Neuronal stem cell (in vitro differentiated cells): Measurements from ENCODE around the gene SND1.
A peak's percentile ranks its signal among the peaks of the same experiment; 100 is the strongest.

ENCODE experiments used
- DNase-seq: peaks from one replicate; pipeline ENCODE4 v3.0.0-alpha.2; 2013; ENCODE audit warnings: low spot score
- H2AFZ ChIP-seq: one replicate; pipeline ENCODE4 v1.6.1; 2013; ENCODE audit warnings: mild to moderate bottlenecking, low read length, inconsistent platforms
- H2AK5ac ChIP-seq: 2 replicates; pipeline ENCODE4 v1.6.1; 2013; ENCODE audit warnings: low read depth, mild to moderate bottlenecking, inconsistent platforms, low read length, moderate library complexity, mixed read lengths
- H2BK120ac ChIP-seq: 2 replicates; pipeline ENCODE4 v1.6.1; 2013; ENCODE audit warnings: low read depth, mild to moderate bottlenecking, inconsistent platforms, low read length, moderate library complexity, mixed read lengths
- H2BK12ac ChIP-seq: one replicate; pipeline ENCODE4 v1.6.1; 2013; ENCODE audit warnings: low read length, inconsistent platforms
- H2BK15ac ChIP-seq: 2 replicates; pipeline ENCODE4 v1.6.1; 2013; ENCODE audit warnings: mild to moderate bottlenecking, low read length, inconsistent platforms, mixed read lengths
- H2BK5ac ChIP-seq: one replicate; pipeline ENCODE4 v1.6.1; 2013; ENCODE audit warnings: inconsistent platforms, mild to moderate bottlenecking, low read length, moderate library complexity
- H3K14ac ChIP-seq: one replicate; pipeline ENCODE4 v1.6.1; 2013; ENCODE audit warnings: low read length, inconsistent platforms
- H3K18ac ChIP-seq: 2 replicates; pipeline ENCODE4 v1.6.1; 2013; ENCODE audit warnings: low read length, inconsistent platforms
- H3K23ac ChIP-seq: 2 replicates; pipeline ENCODE4 v1.6.1; 2013; ENCODE audit warnings: low read depth, mild to moderate bottlenecking, mixed read lengths, low read length, inconsistent platforms; ENCODE audit not compliant: poor library complexity
- H3K27ac ChIP-seq: replicated peaks from 3 replicates; pipeline ENCODE4 v1.5.1; 2013; ENCODE audit warnings: low read length, inconsistent platforms
- H3K27me3 ChIP-seq, 3 experiments: 2 replicates each; pipeline ENCODE4 v1.6.1; 2013; ENCODE audit warnings: low read length in 3 of 3, mild to moderate bottlenecking in 2 of 3, inconsistent platforms in 1 of 3, low read depth in 1 of 3, mixed read lengths in 1 of 3, moderate library complexity in 1 of 3; ENCODE audit not compliant: control insufficient read depth in 3 of 3, insufficient read depth in 3 of 3
- H3K36me3 ChIP-seq, 2 donors: replicated peaks in 1 of 2; 2 replicates each; pipeline ENCODE4 v1.6.1; 2013; ENCODE audit warnings: low read length in 2 of 2; ENCODE audit not compliant: control insufficient read depth in 2 of 2, insufficient read depth in 2 of 2
- H3K4ac ChIP-seq: 2 replicates; pipeline ENCODE4 v1.6.1; 2013; ENCODE audit warnings: inconsistent platforms, mild to moderate bottlenecking, low read length, moderate library complexity
- H3K4me1 ChIP-seq, 2 donors: 1 replicate in 1 of 2; 2 replicates in 1 of 2; pipeline ENCODE4 v1.6.1; 2013; ENCODE audit warnings: low read length in 2 of 2, low read depth in 1 of 2; ENCODE audit not compliant: control insufficient read depth in 2 of 2, insufficient read depth in 1 of 2
- H3K4me2 ChIP-seq: one replicate; pipeline ENCODE4 v1.6.1; 2013; ENCODE audit warnings: mild to moderate bottlenecking, low read length, inconsistent platforms; ENCODE audit not compliant: insufficient read depth, poor library complexity, severe bottlenecking
- H3K4me3 ChIP-seq, 2 donors: 2 replicates each; pipeline ENCODE4 v1.5.1; 2013; ENCODE audit warnings: low read length in 2 of 2, mild to moderate bottlenecking in 2 of 2, inconsistent platforms in 1 of 2, moderate library complexity in 1 of 2
- H3K79me1 ChIP-seq: one replicate; pipeline ENCODE4 v1.6.1; 2013; ENCODE audit warnings: low read depth, mild to moderate bottlenecking, inconsistent platforms, low read length, moderate library complexity
- H3K9ac ChIP-seq: one replicate; pipeline ENCODE4 v1.6.1; 2013; ENCODE audit warnings: mild to moderate bottlenecking, low read depth, low read length, inconsistent platforms; ENCODE audit not compliant: poor library complexity
- H3K9me3 ChIP-seq, 2 donors: replicated peaks in 1 of 2; 2 replicates each; pipeline versions ENCODE3 to v1.6.1; 2013; ENCODE audit warnings: low read length in 2 of 2, mild to moderate bottlenecking in 2 of 2, inconsistent platforms in 1 of 2, low read depth in 1 of 2, mixed read lengths in 1 of 2, moderate library complexity in 1 of 2; ENCODE audit not compliant: control insufficient read depth in 2 of 2, insufficient read depth in 1 of 2
- H4K8ac ChIP-seq: one replicate; pipeline ENCODE4 v1.6.1; 2013; ENCODE audit warnings: low read depth, mild to moderate bottlenecking, inconsistent platforms, low read length, moderate library complexity
- H4K91ac ChIP-seq: one replicate; pipeline ENCODE4 v1.6.1; 2013; ENCODE audit warnings: low read length, low read depth, mild to moderate bottlenecking, inconsistent platforms; ENCODE audit not compliant: poor library complexity
- WGBS, 2 donors: extraction: QIAGEN DNeasy Blood & Tissue Kit; methylation state at CpG; one replicate each; pipeline ENCODE4 v1.1.7; 2013; ENCODE audit warnings: missing lambda C conversion rate in 2 of 2, mixed read lengths in 1 of 2; ENCODE audit not compliant: insufficient read length in 2 of 2, insufficient replicate concordance in 1 of 2; ENCODE audit errors: extremely low coverage in 2 of 2; 5-methylcytosine and 5-hydroxymethylcytosine counted together

Gene SND1

GRCh38 chr7:128024151-128024550 lies 372.2 kb downstream of the SND1 start:
- no peak overlapping the region for H3K4me3 ChIP-seq
- no peak overlapping the region for H3K9ac ChIP-seq
- peaks cover 22 to 44% of the 10 kb centered on the region in 2 donors for H3K4me1 ChIP-seq
- peaks cover 14 to 82% of the 10 kb centered on the region in 2 donors for H3K36me3 ChIP-seq
- peaks cover 2% of the 10 kb centered on the region in 2 donors for H3K9me3 ChIP-seq
- H2AFZ ChIP-seq, result no peak overlapping the region
- H2BK15ac ChIP-seq, result no peak overlapping the region
- H3K4me2 ChIP-seq, result no peak overlapping the region
- no peak overlapping the region for H2BK120ac ChIP-seq
- no peak overlapping the region for H2AK5ac ChIP-seq
- no peak overlapping the region for H2BK12ac ChIP-seq
- no peak for DNase-seq
- peaks cover 8% of the 10 kb centered on the region for H3K79me1 ChIP-seq
- no CpG with 5 or more reads among the region's 3 CpGs for WGBS, 2 donors
- H3K18ac ChIP-seq, result no peak overlapping the region
- no peak overlapping the region for H2BK5ac ChIP-seq
- H4K8ac ChIP-seq, result no peak overlapping the region
- no peak overlapping the region for H3K14ac ChIP-seq
- no peak overlapping the region for H3K27ac ChIP-seq
- H3K4ac ChIP-seq, result no peak overlapping the region
- no peaks in the 10 kb centered on the region for H3K27me3 ChIP-seq
- no peak overlapping the region for H4K91ac ChIP-seq
- no peak overlapping the region for H3K23ac ChIP-seq

- Histone ChIP-seq H3K9me3 (peaks cover 2 to 14% of the 10 kb centered on the region in 2 donors), H2BK5ac (no peak overlapping the region), H3K14ac (no peak overlapping the region), H3K4me3 (no peak overlapping the region), H3K4me2 (no peak overlapping the region), H3K27me3 (no peaks in the 10 kb centered on the region), H2BK12ac (no peak overlapping the region), H4K8ac (no peak overlapping the region), H3K36me3 (peaks cover 24 to 83% of the 10 kb centered on the region in 2 donors), H3K18ac (no peak overlapping the region), H3K4me1 (peaks cover 23 to 50% of the 10 kb centered on the region in 2 donors), H3K79me1 (peaks cover 15% of the 10 kb centered on the region), H3K4ac (no peak overlapping the region), H4K91ac (no peak overlapping the region), H3K9ac (no peak overlapping the region), H3K23ac (no peak overlapping the region), H2AFZ (no peak overlapping the region), H2BK15ac (no peak overlapping the region), H2AK5ac (no peak overlapping the region), H3K27ac (no peak overlapping the region), H2BK120ac (no peak overlapping the region)
- no CpG with 5 or more reads among the region's 6 CpGs for WGBS, 2 donors
- DNase-seq, result no peak
Measured at GRCh38 chr7:128025380-128025779, 373.4 kb downstream of the SND1 start.

GRCh38 chr7:128025819-128026218 lies 373.8 kb downstream of the SND1 start:
- Histone ChIP-seq H3K23ac (no peak overlapping the region), H3K4me2 (no peak overlapping the region), H3K4me3 (no peak overlapping the region), H3K36me3 (peaks cover 22 to 80% of the 10 kb centered on the region in 2 donors), H3K4ac (no peak overlapping the region), H3K14ac (no peak overlapping the region), H3K27me3 (no peaks in the 10 kb centered on the region), H2BK15ac (no peak overlapping the region), H2AK5ac (no peak overlapping the region), H3K79me1 (peaks cover 16% of the 10 kb centered on the region), H3K18ac (no peak overlapping the region), H3K9ac (no peak overlapping the region), H2AFZ (no peak overlapping the region), H2BK12ac (no peak overlapping the region), H3K4me1 (peaks cover 23 to 47% of the 10 kb centered on the region in 2 donors), H3K27ac (no peak overlapping the region), H4K91ac (no peak overlapping the region), H4K8ac (no peak overlapping the region), H2BK5ac (no peak overlapping the region), H2BK120ac (no peak overlapping the region), H3K9me3 (peaks cover 2 to 14% of the 10 kb centered on the region in 2 donors)
- WGBS, 2 donors, result no CpG with 5 or more reads among the region's 2 CpGs
- DNase-seq, result no peak

GRCh38 chr7:128026551-128026950 lies 374.6 kb downstream of the SND1 start:
- H3K9me3 ChIP-seq, result peaks cover 2 to 14% of the 10 kb centered on the region in 2 donors
- no peak overlapping the region for H2BK5ac ChIP-seq
- H2BK15ac ChIP-seq, result no peak overlapping the region
- WGBS, 2 donors, result no CpG with 5 or more reads among the region's 2 CpGs
- DNase-seq, result no peak
- H3K27me3 ChIP-seq, result no peaks in the 10 kb centered on the region
- peak overlapping the region; percentile 47 for H3K4me2 ChIP-seq
- peaks cover 16% of the 10 kb centered on the region for H3K79me1 ChIP-seq
- peaks cover 22 to 72% of the 10 kb centered on the region in 2 donors for H3K36me3 ChIP-seq
- peaks cover 23 to 43% of the 10 kb centered on the region in 2 donors for H3K4me1 ChIP-seq
- H2AFZ ChIP-seq, result no peak overlapping the region
- no peak overlapping the region for H3K14ac ChIP-seq
- peak overlapping the region; percentile 8 for H3K27ac ChIP-seq
- H3K18ac ChIP-seq, result no peak overlapping the region
- H4K91ac ChIP-seq, result no peak overlapping the region
- no peak overlapping the region for H3K4ac ChIP-seq
- no peak overlapping the region for H4K8ac ChIP-seq
- H3K9ac ChIP-seq, result no peak overlapping the region
- H2BK120ac ChIP-seq, result no peak overlapping the region
- H3K4me3 ChIP-seq, result no peak overlapping the region
- no peak overlapping the region for H3K23ac ChIP-seq
- no peak overlapping the region for H2AK5ac ChIP-seq
- no peak overlapping the region for H2BK12ac ChIP-seq
